Tibial artery (tissue), 4 donors: Measurements from ENCODE around the gene CSH2.

Experiments
- DNase-seq, 2 donors: peaks; one replicate each; pipeline ENCODE4 v3.0.0-alpha.2; 2019
- H3K27ac ChIP-seq, 2 donors: fragments of 200-600 bp; sonication (generic) in 1 of 2; 1 replicate in 1 of 2; 2 replicates in 1 of 2; pipeline ENCODE4 v1.5.1; 2018 to 2019; ENCODE audit warnings: mild to moderate bottlenecking in 1 of 2
- H3K27me3 ChIP-seq, 2 donors: fragments of 200-600 bp; sonication (generic) in 1 of 2; one replicate each; pipeline versions ENCODE4 v1.5.1 to v1.6.0; 2016 to 2019
- H3K36me3 ChIP-seq, 3 donors: fragments of 200-600 bp; sonication (generic) in 2 of 3; one replicate each; pipeline ENCODE4 v1.5.1; 2016 to 2019; ENCODE audit warnings: mild to moderate bottlenecking in 2 of 3
- H3K4me1 ChIP-seq, 4 donors: fragments of 200-600 bp; sonication (generic) in 2 of 4; 1 replicate in 3 of 4; 2 replicates in 1 of 4; pipeline ENCODE4 v1.5.1; 2016 to 2019
- H3K4me3 ChIP-seq, 2 donors: fragments of 200-600 bp; sonication (generic) in 1 of 2; 1 replicate in 1 of 2; 2 replicates in 1 of 2; pipeline ENCODE4 v1.5.1; 2018 to 2019; ENCODE audit warnings: mild to moderate bottlenecking in 2 of 2
- H3K9me3 ChIP-seq, 3 donors: fragments of 200-600 bp; sonication (generic) in 1 of 3; one replicate each; pipeline ENCODE4 v1.5.1; 2016 to 2019
- CTCF ChIP-seq, 2 experiments: fragments of 200-600 bp in 1 of 2; fragments of 450-650 bp in 1 of 2; IDR thresholded peaks; one replicate each; pipeline ENCODE4 v1.5.1; 2017 to 2019; ENCODE audit warnings: antibody characterized with exemption in 2 of 2, mild to moderate bottlenecking in 1 of 2, moderate library complexity in 1 of 2
- intact Hi-C: fragments of 100-400 bp; cut with DNase I; formaldehyde crosslinking; loops from one replicate; pipeline ENCODE4 v1.15.0; 2023; ENCODE audit warnings: low total_unique reads

Gene CSH2

DNA sequence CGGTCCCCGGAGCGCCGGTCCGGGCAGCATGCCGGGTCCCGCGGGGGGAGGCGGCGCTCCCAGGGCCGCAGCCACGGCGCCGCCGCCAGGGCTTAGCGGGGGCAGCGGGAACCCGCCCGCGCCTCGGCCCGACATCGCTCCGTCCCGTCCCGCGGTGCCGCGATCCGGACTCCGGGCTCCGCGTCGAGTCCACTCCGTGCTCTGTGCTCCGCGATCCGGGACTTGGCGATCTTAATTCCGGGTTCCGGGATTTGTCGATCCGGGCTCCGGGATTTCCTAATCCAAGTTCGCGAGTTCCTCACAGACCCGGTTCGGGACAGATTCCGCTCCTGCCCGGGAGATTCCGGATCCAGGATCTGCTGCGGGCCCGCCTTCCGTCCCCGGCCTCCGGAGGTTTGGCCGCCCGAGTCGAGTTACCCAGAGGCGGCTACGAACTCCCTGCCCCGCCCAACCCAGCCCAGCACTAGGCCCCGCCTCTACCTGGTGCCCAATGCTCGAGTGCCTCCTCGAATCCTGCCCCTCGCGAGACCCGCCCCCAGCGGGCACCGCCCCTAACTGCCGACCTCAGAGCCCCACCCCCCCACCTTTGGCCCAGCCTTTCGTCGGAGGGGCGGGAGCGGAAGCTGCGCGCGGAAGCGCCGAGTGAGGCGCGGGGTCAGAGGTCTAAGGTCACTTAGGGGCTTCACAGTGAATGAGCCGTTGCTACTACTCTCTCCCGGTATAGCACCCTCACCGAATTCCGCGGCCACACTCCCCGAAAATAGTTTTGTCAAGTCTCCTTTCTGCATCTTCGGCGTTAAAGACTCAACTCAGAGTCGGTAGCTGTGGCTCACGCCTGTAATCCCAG is 30.7 kb downstream of the CSH2 start, which contains the start of gene SMARCD2:
Gene SMARCD2, minus strand, starts transcription at position 146 of the 847 bp plus-strand sequence. Its CDS starts 11 bp downstream, at position 135.
- Histone ChIP-seq H3K36me3 (no peaks in the 10 kb centered on the region), H3K9me3 (no peaks in the 10 kb centered on the region), H3K27me3 (no peaks in the 10 kb centered on the region), H3K4me1 (peaks cover 5 to 50% (median 43%) of the 10 kb centered on the region in 4 donors), H3K27ac (peak within 1 kb of the TSS; percentile 89 to 99), H3K4me3 (peak within 1 kb of the TSS; percentile 75 to 96)
- DNase-seq = peak; percentile 98 to 99
- no peak for TF ChIP-seq CTCF (IDR thresholded peaks at IDR 0.05)
- intact Hi-C loops = no loop called here

- no peaks in the 10 kb centered on the region for H3K9me3 ChIP-seq
- H3K36me3 ChIP-seq = peaks cover 0 to 4% (median 2%) of the 10 kb centered on the region in 3 donors
- peaks cover 5 to 56% (median 49%) of the 10 kb centered on the region in 4 donors for H3K4me1 ChIP-seq
- intact Hi-C loops = no loop called here
- peak overlapping the region; percentile 75 to 96 for H3K4me3 ChIP-seq
- peak overlapping the region; percentile 89 to 99 for H3K27ac ChIP-seq
- no peak for TF ChIP-seq CTCF (IDR thresholded peaks at IDR 0.05)
- H3K27me3 ChIP-seq = no peaks in the 10 kb centered on the region
- peak; percentile 38 to 78 for DNase-seq
These were observed 31.3 kb downstream of the CSH2 start for GRCh38 chr17:63842173-63842539.

GRCh38 chr17:63841350-63842172 is 31.9 kb downstream of the CSH2 start:
- Histone ChIP-seq H3K9me3 (no peaks in the 10 kb centered on the region), H3K27ac (peak overlapping the region; percentile 89 to 99), H3K4me3 (peak overlapping the region; percentile 75 to 96), H3K36me3 (peaks cover 4 to 10% (median 8%) of the 10 kb centered on the region in 3 donors), H3K27me3 (no peaks in the 10 kb centered on the region), H3K4me1 (peaks cover 5 to 60% (median 52%) of the 10 kb centered on the region in 4 donors)
- intact Hi-C loops = no loop called here
- TF ChIP-seq CTCF (IDR thresholded peaks at IDR 0.05) = no peak
- DNase-seq = peak; percentile 72 to 83

GRCh38 chr17:63840591-63841349 is 32.7 kb downstream of the CSH2 start:
- Histone ChIP-seq H3K27ac (peak overlapping the region; percentile 89 to 99), H3K9me3 (no peaks in the 10 kb centered on the region), H3K4me3 (peak overlapping the region; percentile 75 to 96), H3K27me3 (no peaks in the 10 kb centered on the region), H3K4me1 (peaks cover 5 to 64% (median 52%) of the 10 kb centered on the region in 4 donors), H3K36me3 (peaks cover 11 to 17% (median 16%) of the 10 kb centered on the region in 3 donors)
- intact Hi-C loops = no loop called here
- DNase-seq = peak in 1 of 2 donors; percentile 71
- no peak for TF ChIP-seq CTCF (IDR thresholded peaks at IDR 0.05)

DNA sequence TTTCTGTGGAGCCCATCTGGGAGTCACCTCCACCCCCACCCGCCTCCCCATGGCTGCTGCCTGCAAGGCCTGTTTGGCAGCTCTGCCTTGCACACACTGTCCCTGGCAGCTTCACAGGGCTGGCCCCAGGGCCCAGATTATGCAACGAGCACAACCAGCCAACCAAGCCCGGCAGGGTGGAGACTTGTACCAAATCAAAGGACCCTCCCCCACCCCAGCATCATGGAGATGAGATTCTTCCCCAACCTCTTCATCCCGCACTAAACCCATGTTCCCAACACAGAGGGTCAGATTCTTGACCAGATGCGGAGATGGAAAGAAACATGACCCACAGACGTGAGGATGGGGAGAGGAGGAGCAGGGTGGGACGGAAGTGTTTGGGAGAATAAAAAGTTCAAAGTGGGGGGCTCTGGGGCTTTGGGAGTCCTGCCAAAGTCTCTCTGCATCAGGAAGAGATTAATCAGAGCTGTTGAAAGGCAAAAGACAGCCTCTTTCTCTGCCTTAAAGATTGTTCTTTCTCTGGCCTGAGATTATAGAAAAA is 34.8 kb downstream of the CSH2 start:
- intact Hi-C loops = loop anchor here (5.0 kb wide), 1 partner anchor 66 kb away; the partner anchor contains the start of genes CCDC47 and DDX42

More for the DNA sequence above, 34.8 kb downstream of the CSH2 start:
- no peaks in the 10 kb centered on the region for H3K9me3 ChIP-seq
- H3K27me3 ChIP-seq = no peaks in the 10 kb centered on the region
- H3K4me3 ChIP-seq = peak overlapping the region; percentile 41 to 96
- no peak for TF ChIP-seq CTCF (IDR thresholded peaks at IDR 0.05)
- H3K36me3 ChIP-seq = peaks cover 30 to 37% (median 37%) of the 10 kb centered on the region in 3 donors
- H3K4me1 ChIP-seq = peaks cover 5 to 71% (median 55%) of the 10 kb centered on the region in 4 donors
- peak overlapping the region; percentile 89 to 99 for H3K27ac ChIP-seq
- peak; percentile 98 for DNase-seq
